ENCODE data around the gene RAB35.
A peak's percentile ranks its signal among the peaks of the same experiment; 100 is the strongest.

DNA sequence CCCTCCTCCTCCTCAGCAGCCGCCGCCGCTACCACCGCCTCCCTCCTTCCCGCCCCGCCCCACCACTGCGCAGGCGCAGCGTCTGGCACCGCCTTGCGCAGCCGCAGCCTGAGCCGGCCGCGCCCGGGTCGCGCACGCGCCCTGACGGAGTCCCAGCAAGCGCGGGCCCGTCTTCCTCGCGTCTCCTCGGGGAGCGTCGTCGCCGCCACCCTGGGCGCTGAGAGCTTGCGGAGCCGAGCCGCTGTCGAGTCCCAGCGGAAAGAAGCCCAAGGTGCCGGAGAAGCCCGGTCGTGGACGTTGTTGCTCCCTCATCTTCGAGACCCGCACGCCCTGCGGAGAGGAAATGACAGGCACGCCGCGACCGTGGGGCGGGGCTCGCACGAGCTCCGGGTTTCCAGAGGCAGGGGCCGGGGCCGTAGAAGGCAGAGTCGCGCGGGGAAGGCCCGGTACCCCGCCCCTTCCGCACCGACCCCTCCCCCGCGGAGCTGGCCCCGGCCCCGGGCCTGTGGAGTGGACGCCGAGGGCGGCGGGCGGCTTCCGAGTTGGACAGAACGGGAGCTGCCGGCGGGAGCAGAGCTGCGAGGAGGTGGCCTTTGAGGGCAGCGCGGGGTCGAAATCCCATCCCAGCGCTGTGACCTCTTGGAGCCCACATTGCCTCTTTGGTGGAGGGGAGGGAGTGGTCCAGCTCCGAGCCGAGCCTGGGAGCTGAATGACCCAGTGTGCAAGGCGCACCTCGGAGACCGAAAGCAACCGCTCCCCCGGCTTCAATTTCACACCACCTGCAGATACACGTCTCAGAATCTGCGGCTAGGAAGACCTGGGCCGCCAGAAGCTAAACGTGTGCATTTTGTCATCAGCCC lies 469 bp upstream of the RAB35 start:
- TF ChIP-seq CTCF (IDR thresholded peaks at IDR 0.05) (no peak), POLR2AphosphoS5 (IDR thresholded peaks at IDR 0.05) (peak; percentile 68 to 90 (median 87)), POLR2A (IDR thresholded peaks at IDR 0.05) (peak in 2 of 4 donors; percentile 21 to 39), EP300 (IDR thresholded peaks at IDR 0.05) (no peak)

All from stomach (tissue), 4 donors.